Smooth muscle cell (in vitro differentiated cells): Measurements from ENCODE around the gene SLC7A7. TPM values are rescaled to one million over a fixed set of nuclear protein-coding genes. Genes with fewer than 3 reads are reported as not detected.

ENCODE experiments used
- DNase-seq: peaks from one replicate; lab custom pipeline; 2025; ENCODE audit not compliant: unreplicated experiment; lab: John Stamatoyannopoulos, UW
- H2AFZ ChIP-seq: fragments of 200-600 bp; sonication (generic); 2 replicates; pipeline ENCODE4 v1.6.0; 2016; ENCODE audit warnings: antibody characterized with exemption, low read depth, mild to moderate bottlenecking
- H3F3A ChIP-seq: fragments of 200-600 bp; sonication (generic); 2 replicates; pipeline ENCODE4 v1.6.0; 2017; ENCODE audit warnings: antibody characterized with exemption, low read depth
- H3K27ac ChIP-seq: fragments of 200-600 bp; sonication (generic); 2 replicates; pipeline ENCODE4 v1.5.1; 2016; ENCODE audit warnings: low read depth, mild to moderate bottlenecking
- H3K27me3 ChIP-seq: fragments of 200-600 bp; sonication (generic); 2 replicates; pipeline ENCODE4 v1.6.1; 2016; ENCODE audit warnings: low read depth, mild to moderate bottlenecking
- H3K36me3 ChIP-seq: fragments of 200-600 bp; sonication (generic); 2 replicates; pipeline ENCODE4 v1.5.1; 2016; ENCODE audit warnings: low read depth
- H3K4me1 ChIP-seq: fragments of 200-600 bp; sonication (generic); 2 replicates; pipeline ENCODE4 v1.5.1; 2016; ENCODE audit warnings: low read depth
- H3K4me2 ChIP-seq: fragments of 200-600 bp; sonication (generic); 2 replicates; pipeline ENCODE4 v1.6.0; 2016; ENCODE audit warnings: mild to moderate bottlenecking
- H3K4me3 ChIP-seq: fragments of 200-600 bp; sonication (generic); 2 replicates; pipeline ENCODE4 v1.5.1; 2016; ENCODE audit warnings: mild to moderate bottlenecking
- H3K79me2 ChIP-seq: fragments of 200-600 bp; sonication (generic); 2 replicates; pipeline ENCODE4 v1.6.0; 2016; ENCODE audit warnings: low read depth, mild to moderate bottlenecking
- H3K9ac ChIP-seq: fragments of 200-600 bp; sonication (generic); 2 replicates; pipeline ENCODE4 v1.6.0; 2016; ENCODE audit warnings: low read depth
- H3K9me3 ChIP-seq: fragments of 200-600 bp; sonication (generic); replicated peaks from 2 replicates; pipeline ENCODE4 v1.5.1; 2016; ENCODE audit warnings: low read depth
- H4K20me1 ChIP-seq: fragments of 200-600 bp; sonication (generic); 2 replicates; pipeline ENCODE4 v1.6.0; 2016; ENCODE audit warnings: low read depth
- WGBS: methylation state at CpG from one replicate; pipeline ENCODE4 v1.1.7; 2016; ENCODE audit warnings: low lambda C conversion rate; 5-methylcytosine and 5-hydroxymethylcytosine counted together
- polyA plus RNA-seq: library from polyadenylated mRNA; unstranded; fragments of >200 nt; fragmentation: Nextera tagmentation; extraction: Ambion mirVana; gene quantifications from 2 replicates; pipeline ENCODE4 v1.2.1, GENCODE V29; 2016
- total RNA-seq: library from RNA; depleted of rRNA; stranded (reverse); fragments of >200 nt; gene quantifications from 2 replicates; pipeline ENCODE4 v1.2.3, GENCODE V29; 2014
- TF ChIP-seq, protein P1 (sequence below): fragments of 200-600 bp; sonication (generic); IDR thresholded peaks from 2 replicates; pipeline ENCODE4 v1.5.1; 2017; ENCODE audit warnings: borderline replicate concordance, mild to moderate bottlenecking, antibody characterized with exemption; ENCODE audit not compliant: insufficient read depth, poor library complexity, severe bottlenecking

Gene SLC7A7
- total and polyA plus RNA-seq, 2 experiments from 2014 or later, result 10.0 to 18.5 TPM

DNA sequence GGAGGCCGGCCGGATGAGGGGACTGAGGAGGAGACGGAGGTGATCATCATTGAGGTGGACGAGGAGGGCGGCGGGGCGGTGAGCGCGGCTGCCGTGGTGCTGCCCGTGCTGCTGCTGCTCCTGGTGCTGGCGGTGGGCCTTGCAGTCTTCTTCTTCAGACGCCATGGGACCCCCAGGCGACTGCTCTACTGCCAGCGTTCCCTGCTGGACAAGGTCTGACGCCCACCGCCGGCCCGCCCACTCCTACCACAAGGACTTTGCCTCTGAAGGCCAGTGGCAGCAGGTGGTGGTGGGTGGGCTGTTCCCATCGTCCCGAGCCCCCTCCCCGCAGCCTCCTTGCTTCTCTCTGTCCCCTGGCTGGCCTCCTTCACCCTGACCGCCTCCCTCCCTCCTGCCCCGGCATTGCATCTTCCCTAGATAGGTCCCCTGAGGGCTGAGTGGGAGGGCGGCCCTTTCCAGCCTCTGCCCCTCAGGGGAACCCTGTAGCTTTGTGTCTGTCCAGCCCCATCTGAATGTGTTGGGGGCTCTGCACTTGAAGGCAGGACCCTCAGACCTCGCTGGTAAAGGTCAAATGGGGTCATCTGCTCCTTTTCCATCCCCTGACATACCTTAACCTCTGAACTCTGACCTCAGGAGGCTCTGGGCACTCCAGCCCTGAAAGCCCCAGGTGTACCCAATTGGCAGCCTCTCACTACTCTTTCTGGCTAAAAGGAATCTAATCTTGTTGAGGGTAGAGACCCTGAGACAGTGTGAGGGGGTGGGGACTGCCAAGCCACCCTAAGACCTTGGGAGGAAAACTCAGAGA is 30.8 kb upstream of the SLC7A7 start:
- DNase-seq, result no peak
- H3K4me3 ChIP-seq, result no peak overlapping the region
- peak overlapping the region; percentile 46 for H3K4me2 ChIP-seq
- peak overlapping the region; percentile 80 for H3K9ac ChIP-seq
- peak overlapping the region; percentile 100 for H3K27ac ChIP-seq
- H3K9me3 ChIP-seq, result no peaks in the 10 kb centered on the region
- peaks cover 60% of the 10 kb centered on the region for H3F3A ChIP-seq
- H3K36me3 ChIP-seq, result no peaks in the 10 kb centered on the region
- no peak overlapping the region for H2AFZ ChIP-seq
- H3K4me1 ChIP-seq, result peaks cover 21% of the 10 kb centered on the region
- peaks cover 40% of the 10 kb centered on the region for H4K20me1 ChIP-seq
- H3K27me3 ChIP-seq, result no peaks in the 10 kb centered on the region
- TF ChIP-seq, protein P1, sequence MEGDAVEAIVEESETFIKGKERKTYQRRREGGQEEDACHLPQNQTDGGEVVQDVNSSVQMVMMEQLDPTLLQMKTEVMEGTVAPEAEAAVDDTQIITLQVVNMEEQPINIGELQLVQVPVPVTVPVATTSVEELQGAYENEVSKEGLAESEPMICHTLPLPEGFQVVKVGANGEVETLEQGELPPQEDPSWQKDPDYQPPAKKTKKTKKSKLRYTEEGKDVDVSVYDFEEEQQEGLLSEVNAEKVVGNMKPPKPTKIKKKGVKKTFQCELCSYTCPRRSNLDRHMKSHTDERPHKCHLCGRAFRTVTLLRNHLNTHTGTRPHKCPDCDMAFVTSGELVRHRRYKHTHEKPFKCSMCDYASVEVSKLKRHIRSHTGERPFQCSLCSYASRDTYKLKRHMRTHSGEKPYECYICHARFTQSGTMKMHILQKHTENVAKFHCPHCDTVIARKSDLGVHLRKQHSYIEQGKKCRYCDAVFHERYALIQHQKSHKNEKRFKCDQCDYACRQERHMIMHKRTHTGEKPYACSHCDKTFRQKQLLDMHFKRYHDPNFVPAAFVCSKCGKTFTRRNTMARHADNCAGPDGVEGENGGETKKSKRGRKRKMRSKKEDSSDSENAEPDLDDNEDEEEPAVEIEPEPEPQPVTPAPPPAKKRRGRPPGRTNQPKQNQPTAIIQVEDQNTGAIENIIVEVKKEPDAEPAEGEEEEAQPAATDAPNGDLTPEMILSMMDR, result no peak
- H3K79me2 ChIP-seq, result peaks cover 37% of the 10 kb centered on the region
- 94% methylated on average over 18 of the region's 26 CpGs for WGBS

DNA sequence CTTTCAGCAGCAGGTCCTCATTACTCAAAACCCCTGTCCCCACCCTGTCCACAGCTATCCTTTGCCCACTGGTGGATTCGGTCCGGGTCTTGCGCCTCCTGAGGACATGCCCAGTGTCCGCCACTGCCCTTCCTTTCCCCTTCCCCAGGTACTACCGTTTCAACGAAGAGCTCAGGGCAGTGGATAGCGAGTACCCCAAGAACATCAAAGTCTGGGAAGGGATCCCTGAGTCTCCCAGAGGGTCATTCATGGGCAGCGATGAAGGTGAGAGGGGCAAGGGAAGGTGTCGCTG is 29.8 kb upstream of the SLC7A7 start:
- Histone ChIP-seq H3K36me3 (no peaks in the 10 kb centered on the region), H3K27me3 (no peaks in the 10 kb centered on the region), H3K79me2 (peaks cover 46% of the 10 kb centered on the region), H3K4me2 (no peak overlapping the region), H3K9ac (no peak overlapping the region), H2AFZ (no peak overlapping the region), H4K20me1 (peaks cover 49% of the 10 kb centered on the region), H3K4me1 (peaks cover 21% of the 10 kb centered on the region), H3K27ac (peak overlapping the region; percentile 100), H3K4me3 (no peak overlapping the region), H3K9me3 (no peaks in the 10 kb centered on the region), H3F3A (peaks cover 58% of the 10 kb centered on the region)
- DNase-seq, result no peak
- 95% methylated on average over 9 of the region's 9 CpGs for WGBS
- TF ChIP-seq, protein P1, result no peak

- Histone ChIP-seq H3K27ac (peak overlapping the region; percentile 100), H3K4me1 (peaks cover 20% of the 10 kb centered on the region), H3F3A (peaks cover 54% of the 10 kb centered on the region), H3K9me3 (no peaks in the 10 kb centered on the region), H3K79me2 (peaks cover 52% of the 10 kb centered on the region), H3K4me2 (no peak overlapping the region), H3K27me3 (no peaks in the 10 kb centered on the region), H4K20me1 (peaks cover 54% of the 10 kb centered on the region), H2AFZ (no peak overlapping the region), H3K9ac (no peak overlapping the region), H3K4me3 (no peak overlapping the region), H3K36me3 (no peaks in the 10 kb centered on the region)
- WGBS, result 96% methylated on average over 19 of the region's 22 CpGs
- DNase-seq, result no peak
- TF ChIP-seq, protein P1, result no peak
Observed at GRCh38 chr14:22844221-22845102, 29.2 kb upstream of the SLC7A7 start.
